Measurements from ENCODE around the gene ACTR6.

ACTR6 gene

DNA sequence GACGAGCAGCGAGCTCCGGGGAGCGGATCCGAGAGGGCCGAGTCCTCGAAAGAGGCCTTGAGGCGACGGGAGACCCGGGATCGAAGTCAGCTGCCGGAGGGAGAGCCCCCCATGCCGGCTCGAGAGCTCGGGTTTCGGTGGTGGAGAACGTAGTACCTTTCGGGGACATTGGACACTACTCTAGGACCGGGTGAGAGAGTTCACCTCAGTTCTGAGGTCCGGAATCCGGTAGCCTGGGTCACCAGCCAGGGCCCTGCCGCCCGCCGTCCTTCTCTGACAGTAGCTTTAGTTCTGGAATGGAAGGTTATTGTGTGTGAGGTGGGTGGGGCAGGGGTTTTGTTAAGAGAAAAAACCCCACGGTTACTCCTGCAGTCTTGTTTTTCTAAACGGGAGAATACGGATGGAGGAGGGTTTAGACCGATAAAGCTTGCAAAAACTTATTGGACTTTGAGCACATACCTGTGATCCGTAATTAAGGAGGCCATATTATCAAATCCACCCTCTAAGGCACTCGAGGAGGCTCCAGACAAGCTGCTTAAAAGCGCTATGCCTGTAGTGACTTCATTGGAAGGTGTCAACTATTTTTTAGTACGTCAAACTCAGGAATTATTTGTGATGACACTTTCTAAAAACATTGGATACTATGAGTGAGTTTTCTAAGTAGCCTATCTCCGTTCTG is 67.1 kb downstream of the ACTR6 start:
- no peak for DNase-seq

DNA sequence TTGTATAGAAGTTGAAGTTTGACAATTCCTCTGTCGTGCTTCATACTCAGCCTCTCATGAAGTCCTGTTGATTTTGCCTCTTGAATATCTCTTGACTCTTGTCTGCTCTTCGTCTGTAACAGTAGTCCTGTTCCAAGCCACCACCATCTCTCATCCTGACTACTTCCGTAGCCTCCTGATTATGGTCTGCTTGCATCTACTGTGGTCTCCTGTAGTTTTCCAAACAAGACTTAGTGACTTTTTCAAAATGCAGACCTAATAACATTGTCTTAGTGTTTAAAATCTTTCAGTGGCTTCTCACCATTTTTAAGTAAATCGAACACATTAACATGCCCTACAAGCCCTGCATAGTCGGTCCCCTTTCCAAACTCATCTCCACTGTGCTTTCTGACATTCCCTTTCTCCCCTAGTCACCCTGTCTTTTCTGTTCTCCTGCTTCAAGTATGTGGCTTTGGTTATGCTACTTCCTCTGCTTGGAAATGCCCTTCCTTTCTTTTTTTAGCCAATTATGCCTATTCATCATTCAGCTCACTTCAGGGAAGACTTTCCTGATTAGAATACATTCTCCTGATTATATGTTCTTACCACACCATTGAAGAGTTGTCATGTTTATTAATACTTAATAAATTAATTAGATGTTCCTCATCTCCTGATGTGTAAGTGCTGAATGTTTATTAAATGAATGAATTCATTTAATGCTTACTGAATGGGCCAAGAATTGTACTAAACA is 68.4 kb downstream of the ACTR6 start:
- DNase-seq, result no peak

DNA sequence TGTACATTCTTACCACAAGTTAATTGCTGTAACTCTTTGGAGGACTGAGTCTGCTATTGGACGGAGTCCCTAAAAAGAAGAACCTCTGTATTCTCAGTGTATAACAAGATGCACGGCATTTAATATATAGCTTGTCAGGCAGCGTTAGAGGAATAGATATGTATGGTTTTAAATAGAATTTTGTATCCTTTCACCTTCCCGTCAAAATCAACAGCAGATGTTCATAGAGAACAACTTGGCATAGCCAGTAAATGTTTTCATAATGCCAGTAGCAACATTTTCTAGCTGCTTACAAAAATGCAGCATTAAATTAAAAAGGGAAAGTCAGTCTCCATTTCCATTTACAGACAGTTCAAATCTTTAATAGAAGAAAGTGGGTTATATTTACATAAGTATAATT is 73.2 kb downstream of the ACTR6 start:
- no peak for DNase-seq
